K562 (cell line): Measurements from ENCODE around the gene ZFAND6. TPM values are rescaled to one million over a fixed set of nuclear protein-coding genes. Genes with fewer than 3 reads are reported as not detected.

Source experiments
- ATAC-seq: fragments of 200-7000 bp; cut with Tn5 transposase; 3 replicates; pipeline ENCODE4 v1.9.1; 2020; ENCODE audit warnings: moderate library complexity
- BruUV-seq: library from RNA; stranded (reverse); fragments of 400-500 nt; replicated peaks from 2 replicates; lab custom pipeline; 2021; lab: Mats Ljungman, UMichigan
- CTCF ChIA-PET: fragments of 300-600 bp; formaldehyde crosslinking; extraction: SDS; loops from one replicate; lab custom pipeline; 2021; ENCODE audit warnings: low intra/inter-chr PET ratio; lab: Yijun Ruan, JAX
- POLR2A ChIA-PET: fragments of 300-600, 350-650 bp; sonication (Branson Sonifier 250); formaldehyde crosslinking; extraction: SDS; loops from one replicate; lab custom pipeline; 2021; ENCODE audit warnings: antibody characterized with exemption, inconsistent platforms; lab: Yijun Ruan, JAX
- DNase-seq, 4 experiments: peaks; one replicate each; pipeline versions ENCODE4 v3.0.0 to v3.0.0-alpha.2; 2011 to 2018; ENCODE audit warnings: low spot score in 3 of 4, mixed read lengths in 3 of 4; ENCODE audit errors: extremely low read depth in 1 of 4
- FAIRE-seq: peaks from 2 replicates; lab custom pipeline; 2011; peaks lifted over from hg19 to GRCh38; lab: Jason Lieb, UNC
- H2AFZ ChIP-seq: 2 replicates; pipeline ENCODE4 v1.6.0; 2011; ENCODE audit warnings: low read depth, low read length, control low read depth, inconsistent platforms
- H3K27ac ChIP-seq: fragments of 200-600 bp; 3 replicates; pipeline ENCODE4 v1.8.0; 2011; ENCODE audit warnings: low read depth, mild to moderate bottlenecking, control low read depth, inconsistent platforms, low read length, moderate library complexity, mixed read lengths; ENCODE audit errors: extremely low read depth
- H3K27me3 ChIP-seq, 2 experiments: fragments of 300-600 bp in 1 of 2; 2 replicates in 1 of 2; 3 replicates in 1 of 2; pipeline versions ENCODE4 v1.6.0 to v1.8.0; 2011; ENCODE audit warnings: inconsistent platforms in 2 of 2, low read length in 2 of 2, mild to moderate bottlenecking in 1 of 2, mixed read lengths in 1 of 2, moderate library complexity in 1 of 2; ENCODE audit not compliant: control insufficient read depth in 2 of 2, insufficient read depth in 2 of 2
- H3K36me3 ChIP-seq: fragments of 300-600 bp; 3 replicates; pipeline ENCODE4 v1.8.0; 2011; ENCODE audit warnings: mild to moderate bottlenecking, low read length, inconsistent platforms; ENCODE audit not compliant: control insufficient read depth, insufficient read depth
- H3K4me1 ChIP-seq, 2 experiments: fragments of 200-600 bp in 1 of 2; replicated peaks in 1 of 2; 2 replicates in 1 of 2; 3 replicates in 1 of 2; pipeline versions ENCODE4 v1.5.1 to v1.8.0; 2011; ENCODE audit warnings: inconsistent platforms in 2 of 2, low read length in 2 of 2, mild to moderate bottlenecking in 1 of 2, mixed read lengths in 1 of 2, moderate library complexity in 1 of 2; ENCODE audit not compliant: control insufficient read depth in 2 of 2, insufficient read depth in 2 of 2
- H3K4me2 ChIP-seq: 2 replicates; pipeline ENCODE4 v1.6.1; 2011; ENCODE audit warnings: low read length, control low read depth, inconsistent platforms, mixed read lengths; ENCODE audit not compliant: insufficient read depth
- H3K4me3 ChIP-seq: fragments of 200-600 bp; sonication (generic), shearing (Covaris generic); 2 replicates; pipeline ENCODE4 v1.5.1; 2016; ENCODE audit warnings: control low read depth, inconsistent platforms
- H3K79me2 ChIP-seq: fragments of 200-600 bp; 3 replicates; pipeline ENCODE4 v1.8.0; 2011; ENCODE audit warnings: low read length, inconsistent platforms; ENCODE audit not compliant: control insufficient read depth, insufficient read depth
- H3K9ac ChIP-seq, 2 experiments: 2 replicates each; pipeline versions ENCODE4 v1.6.0 to v1.6.1; 2011; ENCODE audit warnings: low read depth in 2 of 2, low read length in 2 of 2, control low read depth in 1 of 2, inconsistent platforms in 1 of 2, mild to moderate bottlenecking in 1 of 2, mixed read lengths in 1 of 2; ENCODE audit not compliant: insufficient read depth in 1 of 2
- H3K9me1 ChIP-seq: one replicate; pipeline ENCODE4 v1.6.0; 2011; ENCODE audit warnings: inconsistent platforms, mild to moderate bottlenecking, low read length, moderate library complexity; ENCODE audit not compliant: control insufficient read depth, insufficient read depth
- H3K9me3 ChIP-seq: replicated peaks from 2 replicates; pipeline ENCODE4 v1.5.1; 2011; ENCODE audit warnings: low read depth, low read length, inconsistent platforms; ENCODE audit not compliant: control insufficient read depth, insufficient read depth
- H4K20me1 ChIP-seq: replicated peaks from 2 replicates; pipeline ENCODE4 v1.6.1; 2011; ENCODE audit warnings: low read length, inconsistent platforms, mixed read lengths; ENCODE audit not compliant: control insufficient read depth, insufficient read depth
- ADNP ChIP-seq: fragments of 200-800 bp; sonication (Bioruptor generic); IDR thresholded peaks from 2 replicates; pipeline ENCODE4 v1.6.1; 2016; ENCODE audit warnings: missing genetic modification characterization, missing compliant biosample characterization
- C11orf30 ChIP-seq: fragments of 450-650 bp; IDR thresholded peaks from 2 replicates; pipeline ENCODE4 v1.6.1; 2016; ENCODE audit warnings: low read depth, mild to moderate bottlenecking
- DNMT1 ChIP-seq: fragments of 450-650 bp; IDR thresholded peaks from 2 replicates; pipeline ENCODE4 v1.6.1; 2016; ENCODE audit warnings: antibody characterized with exemption, mild to moderate bottlenecking
- ILF3 ChIP-seq: fragments of 450-650 bp; IDR thresholded peaks from 2 replicates; pipeline ENCODE4 v1.6.1; 2018; ENCODE audit warnings: antibody characterized with exemption, mild to moderate bottlenecking, moderate library complexity, borderline replicate concordance
- MCM2 ChIP-seq: fragments of 450-650 bp; IDR thresholded peaks from 2 replicates; pipeline ENCODE4 v1.6.1; 2017; ENCODE audit warnings: low read depth, mild to moderate bottlenecking
- NR4A1 ChIP-seq, 2 experiments: fragments of 250-450 bp in 1 of 2; fragments of 450-650 bp in 1 of 2; sonication (Bioruptor Pico) in 1 of 2; IDR thresholded peaks; 2 replicates each; pipeline versions ENCODE4 v1.4.0 to v1.6.1; 2016 to 2020; ENCODE audit warnings: mild to moderate bottlenecking in 2 of 2, missing compliant biosample characterization in 1 of 2, missing genetic modification characterization in 1 of 2, moderate library complexity in 1 of 2
- PRPF4 ChIP-seq: fragments of 200-400 bp; formaldehyde crosslinking; IDR thresholded peaks from one replicate; pipeline ENCODE4 v1.6.1; 2017; ENCODE audit warnings: low read length, low read depth, mild to moderate bottlenecking; ENCODE audit not compliant: insufficient read depth, poor library complexity, severe bottlenecking
- XRCC5 ChIP-seq: fragments of 200-400 bp; formaldehyde crosslinking; IDR thresholded peaks from 2 replicates; pipeline ENCODE4 v1.6.1; 2017; ENCODE audit warnings: low read depth, mild to moderate bottlenecking, low read length
- ZNF217 ChIP-seq: sonication (generic); formaldehyde crosslinking; IDR thresholded peaks from 2 replicates; pipeline ENCODE4 v1.8.0; 2022; ENCODE audit warnings: mild to moderate bottlenecking, missing genetic modification reagents
- ZNF24 ChIP-seq: fragments of 450-650 bp; IDR thresholded peaks from 2 replicates; pipeline ENCODE4 v1.6.1; 2016
- ZNF316 ChIP-seq: fragments of 450-650 bp; IDR thresholded peaks from 2 replicates; pipeline ENCODE4 v1.6.1; 2016
- ZNF347 ChIP-seq: fragments of 450-650 bp; formaldehyde crosslinking; IDR thresholded peaks from 2 replicates; pipeline ENCODE4 v1.4.0; 2020; ENCODE audit warnings: low read depth, mild to moderate bottlenecking, moderate library complexity
- ZNF57 ChIP-seq: fragments of 450-650 bp; formaldehyde crosslinking; IDR thresholded peaks from 2 replicates; pipeline ENCODE4 v1.4.0; 2020; ENCODE audit warnings: mild to moderate bottlenecking, moderate library complexity
- ZNF584 ChIP-seq: fragments of 200-800 bp; sonication (Bioruptor generic); IDR thresholded peaks from 2 replicates; pipeline ENCODE4 v1.6.1; 2016; ENCODE audit warnings: low read depth, mild to moderate bottlenecking, missing genetic modification characterization, missing compliant biosample characterization
- ZSCAN32 ChIP-seq: fragments of 450-650 bp; formaldehyde crosslinking; IDR thresholded peaks from 2 replicates; pipeline ENCODE4 v1.4.0; 2020; ENCODE audit warnings: mild to moderate bottlenecking, moderate library complexity
- WGBS: fragments of 100-300 bp; shearing (Covaris generic); methylation state at CpG from one replicate; pipeline ENCODE4 v1.1.6; 2016; ENCODE audit warnings: low coverage, mixed read lengths; ENCODE audit not compliant: insufficient coverage; ENCODE audit errors: missing lambda C conversion rate; 5-methylcytosine and 5-hydroxymethylcytosine counted together
- in situ Hi-C: fragments of 300-500 bp; cut with MboI; formaldehyde crosslinking; loops from 4 replicates; pipeline ENCODE4 v1.15.0; 2018; ENCODE audit warnings: inconsistent platforms, mixed read lengths
- intact Hi-C: fragments of 100-400 bp; cut with micrococcal nuclease; formaldehyde crosslinking; loops from 2 replicates; pipeline ENCODE4 v1.14.2; 2022
- polyA plus RNA-seq, 8 experiments: library from polyadenylated mRNA; depleted of rRNA in 4 of 8; stranded (reverse) in 5 of 8; unstranded in 3 of 8; fragments of >200 nt; fragmentation: Nextera tagmentation in 2 of 8; fragmentation: Illumina TruSeq in 1 of 8; extraction: Ambion mirVana in 2 of 8; extraction: Trizol in 1 of 8; gene quantifications; 2 replicates each; pipeline versions ENCODE4 v1.2.1 to v1.2.3, GENCODE V29; 2011 to 2014; ENCODE audit warnings: inconsistent platforms in 1 of 8, missing spikeins in 1 of 8
- total RNA-seq, 7 experiments: library from RNA; depleted of rRNA in 6 of 7; stranded (reverse); fragments of >200 nt in 6 of 7; fragmentation: Illumina TruSeq in 2 of 7; extraction: Trizol in 2 of 7; gene quantifications; 2 replicates each; pipeline versions ENCODE4 v1.2.1 to v1.2.3, GENCODE V29; 2011 to 2021; ENCODE audit warnings: low replicate concordance in 1 of 7
- TF ChIP-seq, protein P1 (sequence below): sonication (generic); formaldehyde crosslinking; IDR thresholded peaks from 2 replicates; pipeline ENCODE4 v1.8.0; 2022; ENCODE audit warnings: mild to moderate bottlenecking, missing genetic modification reagents

ZFAND6 gene
- total and polyA plus RNA-seq, 9 of the 15 experiments (the other 6 are each of a cell fraction or from before 2014, with no cell fraction given): 53.9 to 206 (median 88.9) TPM

DNA sequence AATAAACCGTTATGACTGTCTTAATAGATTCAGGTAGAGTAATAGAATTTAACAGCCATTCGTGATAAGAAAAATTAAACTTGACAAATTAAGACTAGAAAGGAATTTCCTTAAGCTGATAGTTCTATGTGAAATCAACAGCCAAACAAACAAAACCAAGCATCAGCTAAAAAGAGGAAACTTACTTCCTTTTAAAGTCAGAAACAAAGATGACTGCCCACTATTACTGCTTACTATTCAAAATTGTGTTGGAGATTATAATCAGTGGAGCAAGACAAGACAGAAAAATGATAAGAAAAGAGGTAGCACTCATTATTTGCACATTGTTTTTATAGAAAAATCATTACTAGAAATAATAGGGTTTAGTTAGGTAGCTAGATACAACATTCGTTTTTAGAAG is 79.5 kb downstream of the ZFAND6 start:
- Histone ChIP-seq H4K20me1 (no peaks in the 10 kb centered on the region), H2AFZ (no peak overlapping the region), H3K9me1 (no peaks in the 10 kb centered on the region), H3K36me3 (peaks cover 30% of the 10 kb centered on the region), H3K9ac (no peak overlapping the region), H3K27ac (no peak overlapping the region), H3K4me1 (peaks cover 0 to 3% of the 10 kb centered on the region in 2 experiments; a peak in 2 of 5 replicates), H3K4me3 (no peak overlapping the region), H3K9me3 (no peaks in the 10 kb centered on the region), H3K4me2 (no peak overlapping the region), H3K79me2 (no peaks in the 10 kb centered on the region), H3K27me3 (no peaks in the 10 kb centered on the region)
- intact Hi-C loops: no loop called here
- TF ChIP-seq ZNF57 (CRISPR knock-in tag) (no peak), ZNF24 (no peak), ZNF316 (peak; percentile 73), DNMT1 (no peak), ZNF347 (CRISPR knock-in tag) (no peak), XRCC5 (no peak), C11orf30 (peak; percentile 54)
- BruUV-seq: no TSS peak
- ChIA-PET CTCF (no interaction called here), POLR2A (interaction anchor here (0.7 to 1.5 kb wide), 4 partner anchors 10 to 230 kb away, joined by 3 to 5 read pairs (median 4); no protein-coding TSS in a partner anchor)
- WGBS: 59% methylated on average over 3 of the region's 3 CpGs
- ATAC-seq (no peak), DNase-seq (no peak), FAIRE-seq (no peak)
- in situ Hi-C loops: no loop called here

DNA sequence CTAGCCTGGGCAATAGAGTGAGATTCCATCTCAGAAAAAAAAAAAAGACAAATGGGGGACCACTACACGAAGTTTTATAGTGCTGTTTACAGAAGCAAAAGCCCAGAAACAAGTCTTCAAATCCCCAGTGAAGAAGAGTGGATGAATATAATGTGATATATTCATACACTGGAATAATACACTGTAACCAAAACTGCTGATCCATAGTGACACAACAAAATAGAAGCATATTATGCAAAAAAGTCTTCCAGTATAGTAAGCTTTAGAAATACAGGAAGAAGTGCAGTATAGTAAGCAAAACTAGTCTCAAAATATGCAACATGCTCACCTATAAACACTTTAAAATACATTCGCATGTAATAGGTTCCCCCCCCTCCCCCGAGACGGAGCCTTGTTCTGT is 81.4 kb downstream of the ZFAND6 start:
- H3K27ac ChIP-seq: no peak overlapping the region
- FAIRE-seq: no peak
- ChIA-PET CTCF (no interaction called here), POLR2A (interaction anchor here (0.5 kb wide), 1 partner anchor 23 kb away, joined by 3 read pairs; no protein-coding TSS in a partner anchor)
- intact Hi-C loops (no loop called here), in situ Hi-C loops (no loop called here)
- H3K9me1 ChIP-seq: no peaks in the 10 kb centered on the region
- ATAC-seq: peak; percentile 53
- H3K36me3 ChIP-seq: peaks cover 14% of the 10 kb centered on the region
- peaks cover 2 to 7% of the 10 kb centered on the region in 2 experiments; a peak in 2 of 5 replicates for H3K4me1 ChIP-seq
- no peak overlapping the region for H3K4me3 ChIP-seq
- H2AFZ ChIP-seq: no peak overlapping the region
- BruUV-seq: no TSS peak
- 63% methylated on average over 4 of the region's 4 CpGs for WGBS
- no peak overlapping the region for H3K9ac ChIP-seq
- no peaks in the 10 kb centered on the region for H3K9me3 ChIP-seq
- no peak for DNase-seq
- H3K4me2 ChIP-seq: no peak overlapping the region
- no peaks in the 10 kb centered on the region for H4K20me1 ChIP-seq
- no peaks in the 10 kb centered on the region for H3K27me3 ChIP-seq
- no peaks in the 10 kb centered on the region for H3K79me2 ChIP-seq
- peak; percentile 90 for TF ChIP-seq ZNF316
- TF ChIP-seq PRPF4: no peak
- TF ChIP-seq ZNF217 (CRISPR knock-in tag): no peak
- TF ChIP-seq ADNP: no peak
- peak; percentile 80 for TF ChIP-seq C11orf30
- TF ChIP-seq ZNF584: no peak
- TF ChIP-seq ILF3: no peak
- TF ChIP-seq NR4A1 (CRISPR knock-in tag; IDR thresholded peaks at IDR 0.05): no peak
- no peak for TF ChIP-seq NR4A1 (tag; IDR thresholded peaks at IDR 0.05)
- TF ChIP-seq MCM2: no peak
- no peak for TF ChIP-seq XRCC5
- TF ChIP-seq, protein P1, sequence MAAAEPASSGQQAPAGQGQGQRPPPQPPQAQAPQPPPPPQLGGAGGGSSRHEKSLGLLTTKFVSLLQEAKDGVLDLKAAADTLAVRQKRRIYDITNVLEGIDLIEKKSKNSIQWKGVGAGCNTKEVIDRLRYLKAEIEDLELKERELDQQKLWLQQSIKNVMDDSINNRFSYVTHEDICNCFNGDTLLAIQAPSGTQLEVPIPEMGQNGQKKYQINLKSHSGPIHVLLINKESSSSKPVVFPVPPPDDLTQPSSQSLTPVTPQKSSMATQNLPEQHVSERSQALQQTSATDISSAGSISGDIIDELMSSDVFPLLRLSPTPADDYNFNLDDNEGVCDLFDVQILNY: no peak
- TF ChIP-seq ZSCAN32 (CRISPR knock-in tag): no peak
